Nephron (organoid): ENCODE measurements around the gene MED13L.
A peak's percentile ranks its signal among the peaks of the same experiment; 100 is the strongest.

ENCODE experiments used
- H3K27ac Mint-ChIP-seq, 3 experiments: 2 replicates each; pipeline ENCODE4 v1.8.0; 2020; ENCODE audit warnings: mixed read lengths in 3 of 3, mild to moderate bottlenecking in 2 of 3, moderate library complexity in 1 of 3
- H3K27me3 Mint-ChIP-seq: 2 replicates; pipeline ENCODE4 v1.8.0; 2021; ENCODE audit warnings: low read depth, mild to moderate bottlenecking, moderate library complexity, mixed read lengths
- H3K36me3 Mint-ChIP-seq: 2 replicates; pipeline ENCODE4 v1.8.0; 2020; ENCODE audit warnings: low read depth, mixed read lengths
- H3K4me1 Mint-ChIP-seq: 2 replicates; pipeline ENCODE4 v1.8.0; 2020; ENCODE audit warnings: mixed read lengths
- H3K4me3 Mint-ChIP-seq, 3 experiments: 2 replicates each; pipeline ENCODE4 v1.8.0; 2020; ENCODE audit warnings: mild to moderate bottlenecking in 3 of 3, mixed read lengths in 3 of 3, moderate library complexity in 2 of 3
- H3K9me3 Mint-ChIP-seq: 2 replicates; pipeline ENCODE4 v1.8.0; 2020; ENCODE audit warnings: mixed read lengths
- TF ChIP-seq, protein P1 (sequence below), 3 experiments: fragments of 200-600 bp; sonication (generic); IDR thresholded peaks; one replicate each; pipeline ENCODE4 v1.5.0; 2021; ENCODE audit warnings: antibody characterized with exemption in 3 of 3; ENCODE audit not compliant: unreplicated experiment in 3 of 3

The MED13L gene

DNA sequence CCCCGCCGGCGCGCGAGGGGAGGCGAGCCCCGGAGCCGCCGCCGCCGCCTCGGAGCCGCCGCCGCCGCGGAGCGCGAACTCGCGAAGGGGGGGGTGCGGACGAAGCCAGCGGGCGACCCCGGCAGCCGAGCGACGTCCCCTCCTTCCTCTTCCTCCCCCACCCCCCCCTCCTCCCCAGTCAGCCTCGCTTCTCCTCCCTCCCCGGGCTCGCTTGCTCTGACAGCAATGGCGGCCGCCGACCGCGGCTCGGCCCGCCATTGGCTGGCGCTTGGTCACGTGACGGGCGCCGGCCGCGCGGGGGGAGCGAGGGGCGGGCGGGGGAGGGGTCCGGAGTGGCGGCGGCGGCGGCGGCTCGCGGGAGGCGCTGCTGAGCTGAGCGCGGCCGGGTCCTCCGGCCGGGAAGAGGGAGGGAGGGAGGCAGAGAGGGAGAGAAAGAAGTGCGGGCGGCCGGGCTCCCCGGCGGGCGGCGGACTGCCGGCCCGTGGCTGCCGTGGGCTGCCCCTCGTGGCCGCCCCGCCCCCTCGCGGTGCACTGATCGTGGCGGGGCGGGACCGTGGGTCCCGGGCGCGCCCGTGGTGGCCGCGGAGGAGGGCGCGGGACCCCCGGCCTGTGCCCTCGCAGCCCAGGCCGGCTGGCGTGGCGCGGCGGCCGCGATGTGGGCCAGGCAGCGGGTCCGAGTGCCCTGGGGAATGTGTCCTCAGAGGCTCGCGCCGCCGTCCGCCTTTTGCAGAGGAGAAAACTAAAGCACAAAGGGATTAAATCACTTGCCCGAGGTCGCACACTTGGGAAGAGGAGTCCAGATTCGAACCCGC lies at the start of gene MED13L:
Gene MED13L (minus strand): TSS at position 227 of the 812 bp plus-strand sequence. CDS start 562 bp downstream, outside the sequence.
- H3K36me3 Mint-ChIP-seq = no peaks in the 10 kb centered on the region
- TF ChIP-seq, protein P1, sequence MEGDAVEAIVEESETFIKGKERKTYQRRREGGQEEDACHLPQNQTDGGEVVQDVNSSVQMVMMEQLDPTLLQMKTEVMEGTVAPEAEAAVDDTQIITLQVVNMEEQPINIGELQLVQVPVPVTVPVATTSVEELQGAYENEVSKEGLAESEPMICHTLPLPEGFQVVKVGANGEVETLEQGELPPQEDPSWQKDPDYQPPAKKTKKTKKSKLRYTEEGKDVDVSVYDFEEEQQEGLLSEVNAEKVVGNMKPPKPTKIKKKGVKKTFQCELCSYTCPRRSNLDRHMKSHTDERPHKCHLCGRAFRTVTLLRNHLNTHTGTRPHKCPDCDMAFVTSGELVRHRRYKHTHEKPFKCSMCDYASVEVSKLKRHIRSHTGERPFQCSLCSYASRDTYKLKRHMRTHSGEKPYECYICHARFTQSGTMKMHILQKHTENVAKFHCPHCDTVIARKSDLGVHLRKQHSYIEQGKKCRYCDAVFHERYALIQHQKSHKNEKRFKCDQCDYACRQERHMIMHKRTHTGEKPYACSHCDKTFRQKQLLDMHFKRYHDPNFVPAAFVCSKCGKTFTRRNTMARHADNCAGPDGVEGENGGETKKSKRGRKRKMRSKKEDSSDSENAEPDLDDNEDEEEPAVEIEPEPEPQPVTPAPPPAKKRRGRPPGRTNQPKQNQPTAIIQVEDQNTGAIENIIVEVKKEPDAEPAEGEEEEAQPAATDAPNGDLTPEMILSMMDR (IDR thresholded peaks at IDR 0.05; ENCODE audit: unreplicated experiment in 3 of 3) = peak; percentile 15 to 42 (median 36)
- H3K9me3 Mint-ChIP-seq = peaks cover 2% of the 10 kb centered on the region
- H3K4me3 Mint-ChIP-seq = peak within 1 kb of the TSS; percentile 94 to 96 (median 95)
- no peaks in the 10 kb centered on the region for H3K27me3 Mint-ChIP-seq
- peak within 1 kb of the TSS; percentile 97 to 98 (median 97) for H3K27ac Mint-ChIP-seq
- H3K4me1 Mint-ChIP-seq = peaks cover 33% of the 10 kb centered on the region

DNA sequence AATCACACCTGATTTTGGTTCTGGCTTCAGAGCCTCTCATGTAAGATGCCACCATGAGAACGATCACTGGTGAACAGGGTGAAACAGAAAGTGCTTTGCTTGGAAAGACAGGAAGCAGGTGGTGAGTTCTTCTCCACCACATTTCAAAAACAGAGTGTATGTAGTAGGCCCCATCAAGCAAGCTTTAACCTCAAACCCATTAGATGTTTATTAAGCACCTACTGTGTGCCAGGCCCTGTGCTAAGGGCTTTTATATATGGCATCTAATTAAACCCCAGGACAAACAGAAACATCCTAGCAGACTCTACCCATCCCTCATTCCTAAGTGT lies 47.8 kb upstream of the MED13L start:
- TF ChIP-seq, protein P1 (IDR thresholded peaks at IDR 0.05; ENCODE audit: unreplicated experiment in 3 of 3) = no peak
- Mint-ChIP-seq H3K4me3 (no peak overlapping the region), H3K9me3 (peaks cover 5% of the 10 kb centered on the region), H3K4me1 (peaks cover 6% of the 10 kb centered on the region), H3K36me3 (no peaks in the 10 kb centered on the region), H3K27ac (no peak overlapping the region), H3K27me3 (peaks cover 3% of the 10 kb centered on the region)

DNA sequence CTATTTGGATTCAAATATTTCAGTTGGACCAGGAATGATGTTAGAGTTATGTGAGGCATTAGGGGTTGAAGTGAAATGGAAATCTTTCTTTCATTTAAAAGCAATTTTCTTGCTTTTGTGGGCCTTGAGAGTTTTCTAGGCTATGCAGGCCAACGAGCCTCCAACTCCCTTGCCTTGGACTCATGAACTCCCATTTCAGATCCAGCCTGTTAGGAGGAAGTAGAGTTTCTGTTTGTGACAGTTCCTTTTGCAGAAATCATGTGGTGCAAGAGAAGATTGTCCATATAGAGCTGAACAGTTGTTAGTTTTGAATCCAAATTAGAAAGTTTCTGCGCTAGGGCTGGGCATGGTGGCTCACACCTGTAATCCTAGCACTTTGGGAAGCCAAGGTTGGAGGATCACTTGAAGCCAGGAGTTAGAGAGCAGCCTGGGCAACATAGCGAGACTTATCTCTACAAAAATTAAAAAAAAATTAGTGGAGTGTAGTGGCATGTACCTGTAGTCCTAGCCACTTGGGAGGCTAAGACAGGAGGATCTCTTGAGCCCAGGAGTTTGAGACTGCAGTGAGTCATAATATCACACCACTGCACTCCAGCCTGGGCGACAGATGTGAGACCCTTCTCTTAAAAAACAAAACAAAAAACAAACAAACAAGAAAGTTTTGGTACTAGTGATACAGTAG lies 47.3 kb upstream of the MED13L start:
- TF ChIP-seq, protein P1 (IDR thresholded peaks at IDR 0.05; ENCODE audit: unreplicated experiment in 3 of 3) = no peak
- no peak overlapping the region for H3K4me3 Mint-ChIP-seq

DNA sequence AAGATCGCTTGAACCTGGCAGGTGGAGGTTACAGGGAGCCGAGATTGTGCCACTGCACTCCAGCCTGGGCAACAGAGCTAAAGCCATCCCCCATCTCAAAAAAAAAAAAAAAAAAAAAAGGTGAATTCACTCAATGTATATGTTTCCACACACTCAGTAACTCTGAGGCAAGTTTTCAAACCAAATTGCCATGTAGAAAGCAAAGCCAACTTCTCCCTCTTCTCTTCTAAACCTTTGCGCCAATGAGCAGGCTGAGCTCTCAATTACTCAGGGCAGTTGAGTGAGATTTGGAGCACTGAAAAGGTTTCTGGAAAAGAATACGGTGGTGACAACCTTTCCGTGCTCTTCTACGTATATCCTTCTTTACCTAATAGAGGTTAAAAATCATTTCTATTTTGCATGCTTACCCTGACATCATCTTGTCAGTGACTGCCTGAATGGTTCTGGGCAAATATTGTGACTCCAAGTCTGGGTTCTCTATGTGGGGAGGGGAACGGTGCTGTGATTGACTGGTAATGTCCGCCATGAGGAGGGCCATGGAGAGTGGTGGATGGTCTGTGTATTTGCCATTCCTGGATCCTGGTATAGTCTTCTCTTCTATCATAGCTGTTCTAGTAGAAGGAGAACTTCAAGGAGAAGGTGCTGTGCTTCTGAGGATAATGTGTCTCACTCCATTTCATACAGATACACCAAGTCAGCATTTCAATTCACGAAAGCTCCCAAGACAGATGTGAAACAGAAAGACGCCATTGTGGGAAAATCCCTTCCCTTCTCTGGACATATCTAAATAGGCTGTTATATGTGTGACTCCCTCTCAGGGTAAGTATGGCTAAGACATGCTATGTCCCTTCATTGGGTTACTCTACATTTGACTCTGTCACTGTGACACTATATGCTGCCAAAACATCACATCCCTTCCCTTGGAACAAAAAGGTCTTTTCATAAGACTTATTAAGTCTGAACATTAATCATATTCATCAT lies 46.2 kb upstream of the MED13L start:
- Mint-ChIP-seq H3K9me3 (peaks cover 5% of the 10 kb centered on the region), H3K27ac (no peak overlapping the region), H3K4me1 (peaks cover 22% of the 10 kb centered on the region), H3K4me3 (no peak overlapping the region), H3K36me3 (no peaks in the 10 kb centered on the region), H3K27me3 (peaks cover 6% of the 10 kb centered on the region)
- TF ChIP-seq, protein P1 (IDR thresholded peaks at IDR 0.05; ENCODE audit: unreplicated experiment in 3 of 3) = no peak

More for the DNA sequence above, 47.3 kb upstream of the MED13L start:
- Mint-ChIP-seq H3K4me1 (peaks cover 11% of the 10 kb centered on the region), H3K27ac (no peak overlapping the region), H3K36me3 (no peaks in the 10 kb centered on the region), H3K9me3 (peaks cover 5% of the 10 kb centered on the region), H3K27me3 (peaks cover 6% of the 10 kb centered on the region)

DNA sequence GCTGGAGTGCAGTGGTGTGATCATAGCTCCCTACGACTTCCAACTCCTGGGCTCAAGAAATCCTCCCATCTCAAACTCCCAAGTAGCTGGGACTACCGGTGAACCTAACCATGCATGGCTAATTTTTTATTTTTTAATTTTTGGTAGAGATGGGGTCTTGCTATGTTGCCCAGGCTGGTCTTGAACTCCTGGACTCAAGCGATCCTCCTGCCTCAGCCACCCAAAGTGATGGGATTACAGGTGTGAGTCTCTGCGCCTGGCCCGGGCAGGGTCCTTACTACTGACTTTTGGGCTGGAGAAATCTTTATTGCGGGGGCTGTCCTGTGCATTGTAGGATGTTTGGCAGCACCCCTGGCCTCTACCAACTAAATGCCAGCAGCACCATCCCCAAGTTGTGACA lies 44.4 kb upstream of the MED13L start:
- no peak overlapping the region for H3K27ac Mint-ChIP-seq
- no peaks in the 10 kb centered on the region for H3K9me3 Mint-ChIP-seq
- H3K4me3 Mint-ChIP-seq = no peak overlapping the region
- TF ChIP-seq, protein P1 (IDR thresholded peaks at IDR 0.05; ENCODE audit: unreplicated experiment in 3 of 3) = no peak
- H3K36me3 Mint-ChIP-seq = no peaks in the 10 kb centered on the region
- H3K27me3 Mint-ChIP-seq = peaks cover 6% of the 10 kb centered on the region
- peaks cover 30% of the 10 kb centered on the region for H3K4me1 Mint-ChIP-seq
